ENCODE results near the gene ATP8A1.

GRCh38 chr4:42637867-42638266 lies 19.0 kb downstream of the ATP8A1 start:
- TF ChIP-seq CTCF (IDR thresholded peaks at IDR 0.05) (no peak), POLR2AphosphoS5 (IDR thresholded peaks at IDR 0.05) (no peak), POLR2A (IDR thresholded peaks at IDR 0.05; ENCODE audit: low read depth) (no peak)

All from esophagus muscularis mucosa (tissue), 3 donors.